ENCODE results near the gene KIAA1614.

KIAA1614 gene

DNA sequence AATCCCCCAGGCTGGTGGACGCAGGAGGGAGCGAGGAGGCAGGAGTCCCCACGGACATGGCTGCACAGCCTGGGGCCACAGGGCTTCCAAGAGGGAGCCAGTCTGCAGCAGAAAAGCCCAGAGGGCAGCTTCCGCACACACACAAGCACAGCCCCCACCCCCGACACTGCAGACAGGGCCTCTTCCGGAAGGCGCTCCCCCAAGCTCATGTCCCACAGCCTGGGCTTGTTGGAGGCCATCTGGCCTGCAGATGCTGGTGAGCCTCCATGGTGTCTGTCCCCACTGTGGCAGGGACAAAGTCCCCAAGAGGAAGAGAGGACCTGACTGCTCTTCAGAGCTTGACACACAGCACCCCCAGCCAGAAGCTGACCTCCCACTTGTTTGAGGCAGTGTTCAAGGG, 13.4 kb upstream of the KIAA1614 start:
- TF ChIP-seq, protein P1, sequence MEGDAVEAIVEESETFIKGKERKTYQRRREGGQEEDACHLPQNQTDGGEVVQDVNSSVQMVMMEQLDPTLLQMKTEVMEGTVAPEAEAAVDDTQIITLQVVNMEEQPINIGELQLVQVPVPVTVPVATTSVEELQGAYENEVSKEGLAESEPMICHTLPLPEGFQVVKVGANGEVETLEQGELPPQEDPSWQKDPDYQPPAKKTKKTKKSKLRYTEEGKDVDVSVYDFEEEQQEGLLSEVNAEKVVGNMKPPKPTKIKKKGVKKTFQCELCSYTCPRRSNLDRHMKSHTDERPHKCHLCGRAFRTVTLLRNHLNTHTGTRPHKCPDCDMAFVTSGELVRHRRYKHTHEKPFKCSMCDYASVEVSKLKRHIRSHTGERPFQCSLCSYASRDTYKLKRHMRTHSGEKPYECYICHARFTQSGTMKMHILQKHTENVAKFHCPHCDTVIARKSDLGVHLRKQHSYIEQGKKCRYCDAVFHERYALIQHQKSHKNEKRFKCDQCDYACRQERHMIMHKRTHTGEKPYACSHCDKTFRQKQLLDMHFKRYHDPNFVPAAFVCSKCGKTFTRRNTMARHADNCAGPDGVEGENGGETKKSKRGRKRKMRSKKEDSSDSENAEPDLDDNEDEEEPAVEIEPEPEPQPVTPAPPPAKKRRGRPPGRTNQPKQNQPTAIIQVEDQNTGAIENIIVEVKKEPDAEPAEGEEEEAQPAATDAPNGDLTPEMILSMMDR (IDR thresholded peaks at IDR 0.05; ENCODE audit: control insufficient read depth, extremely low read depth, insufficient read depth), result no peak
- no peak overlapping the region for H3K4me3 ChIP-seq (ENCODE audit: low read depth, low read length)
- no peak for DNase-seq (ENCODE audit: low read depth)

DNA sequence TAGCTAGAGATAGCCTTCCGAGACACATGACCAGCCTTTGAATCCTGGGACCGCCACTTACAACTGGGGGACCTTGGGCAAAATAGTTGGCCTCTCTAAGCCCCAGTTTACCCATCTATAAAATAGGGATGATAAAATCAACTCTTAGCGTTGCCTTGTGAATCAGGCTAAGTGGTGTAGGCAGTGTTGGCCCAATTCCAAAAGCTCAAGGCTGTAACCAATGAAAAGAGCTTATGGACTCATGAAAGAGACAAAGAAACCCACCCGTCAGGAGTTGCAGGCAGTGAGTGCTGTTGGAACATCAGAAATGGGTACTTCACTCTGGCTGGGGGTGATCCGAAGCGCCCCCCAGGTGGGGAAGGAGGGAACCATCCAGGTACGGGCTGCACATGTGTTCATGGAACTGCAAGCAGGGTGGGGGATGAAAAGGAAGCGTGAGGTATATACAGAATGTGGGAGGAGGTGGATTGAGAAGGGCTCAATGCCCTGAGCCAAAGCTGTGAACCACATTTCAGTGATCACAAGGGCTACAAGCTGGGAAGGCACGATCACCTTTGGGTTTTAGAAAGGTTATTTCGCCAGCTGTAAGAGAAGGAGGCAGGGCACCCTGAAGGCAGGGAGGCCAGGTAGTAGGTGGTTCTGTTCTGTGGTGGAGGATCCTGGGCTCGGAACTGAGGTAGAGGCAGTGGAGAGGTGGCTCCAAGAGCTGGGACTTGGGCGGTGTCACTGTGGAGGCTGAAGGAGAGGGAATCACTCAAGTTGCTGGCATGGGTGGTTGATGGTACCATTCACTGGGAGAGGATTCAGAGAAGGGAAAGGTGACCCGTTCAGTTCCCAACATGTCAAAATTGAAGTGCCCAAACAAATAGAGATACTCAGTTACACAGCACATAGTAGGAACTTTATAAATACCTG, 11.4 kb upstream of the KIAA1614 start:
- DNase-seq (ENCODE audit: low read depth), result no peak
- TF ChIP-seq, protein P1 (IDR thresholded peaks at IDR 0.05; ENCODE audit: control insufficient read depth, extremely low read depth, insufficient read depth), result no peak
- H3K4me3 ChIP-seq (ENCODE audit: low read depth, low read length), result no peak overlapping the region

DNA sequence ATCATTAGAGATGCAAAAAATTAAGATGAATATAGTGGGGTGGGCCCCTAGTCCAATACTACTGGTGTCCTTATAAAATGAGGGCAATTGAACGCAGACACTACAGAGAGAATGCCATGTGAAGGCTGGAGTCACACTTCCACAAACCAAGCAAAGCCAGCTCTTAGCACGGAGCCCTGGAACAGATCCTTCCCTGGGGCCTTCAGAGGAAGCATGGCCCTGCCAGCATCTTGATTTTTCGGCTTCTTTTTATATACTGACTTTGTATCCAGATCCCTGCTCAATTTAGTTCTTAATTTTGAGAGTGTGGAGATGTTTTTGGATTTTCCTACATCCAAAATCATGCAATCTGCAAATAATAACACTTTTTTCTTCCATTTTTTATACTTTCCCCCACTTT, 10.2 kb upstream of the KIAA1614 start:
- no peak for DNase-seq (ENCODE audit: low read depth)
- TF ChIP-seq, protein P1 (IDR thresholded peaks at IDR 0.05; ENCODE audit: control insufficient read depth, extremely low read depth, insufficient read depth), result no peak
- H3K4me3 ChIP-seq (ENCODE audit: low read depth, low read length), result no peak overlapping the region

DNA sequence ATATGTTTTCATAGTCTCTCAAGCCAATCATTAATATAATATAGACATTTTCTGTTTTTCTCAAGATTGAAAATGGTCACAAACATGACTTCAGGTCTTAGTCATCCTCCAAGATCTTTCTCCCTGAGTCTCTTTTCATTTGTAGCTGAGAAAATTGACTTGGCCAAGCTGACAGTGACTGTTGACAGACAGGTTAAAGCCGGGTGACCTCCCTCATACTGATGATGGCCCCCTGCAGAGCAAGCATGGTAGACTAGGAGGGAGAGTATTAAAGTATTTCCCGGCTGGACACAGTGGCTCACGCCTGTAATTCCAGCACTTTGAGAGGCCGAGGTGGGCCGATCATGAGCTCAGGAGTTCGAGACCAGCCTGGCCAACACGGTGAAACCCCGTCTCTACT, 6.8 kb upstream of the KIAA1614 start:
- TF ChIP-seq, protein P1 (IDR thresholded peaks at IDR 0.05; ENCODE audit: control insufficient read depth, extremely low read depth, insufficient read depth), result no peak
- no peak for DNase-seq (ENCODE audit: low read depth)

DNA sequence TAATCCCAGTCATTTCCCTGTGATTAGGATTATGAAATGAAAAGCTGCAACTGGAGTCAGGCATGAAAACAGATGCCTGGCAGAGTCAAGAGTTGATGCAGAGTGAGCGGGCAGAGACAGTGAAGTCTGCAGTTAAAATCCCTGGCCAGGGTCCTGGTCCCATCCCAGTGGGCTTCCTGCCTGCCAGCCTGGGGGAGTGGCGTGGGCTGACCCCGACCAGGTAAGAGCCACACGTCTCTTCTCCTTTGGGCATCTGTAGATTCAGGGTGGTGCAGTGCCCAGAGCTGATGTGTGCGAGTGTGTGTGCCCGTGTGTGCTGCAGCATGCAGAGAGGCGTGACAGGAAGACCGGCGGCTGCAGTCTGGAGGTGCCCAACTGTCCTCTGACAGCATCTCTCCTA, 6.2 kb upstream of the KIAA1614 start:
- no peak overlapping the region for H3K4me3 ChIP-seq (ENCODE audit: low read depth, low read length)
- TF ChIP-seq, protein P1 (IDR thresholded peaks at IDR 0.05; ENCODE audit: control insufficient read depth, extremely low read depth, insufficient read depth), result no peak
- DNase-seq (ENCODE audit: low read depth), result no peak

More for the DNA sequence above, 6.8 kb upstream of the KIAA1614 start:
- no peak overlapping the region for H3K4me3 ChIP-seq (ENCODE audit: low read depth, low read length)

DNA sequence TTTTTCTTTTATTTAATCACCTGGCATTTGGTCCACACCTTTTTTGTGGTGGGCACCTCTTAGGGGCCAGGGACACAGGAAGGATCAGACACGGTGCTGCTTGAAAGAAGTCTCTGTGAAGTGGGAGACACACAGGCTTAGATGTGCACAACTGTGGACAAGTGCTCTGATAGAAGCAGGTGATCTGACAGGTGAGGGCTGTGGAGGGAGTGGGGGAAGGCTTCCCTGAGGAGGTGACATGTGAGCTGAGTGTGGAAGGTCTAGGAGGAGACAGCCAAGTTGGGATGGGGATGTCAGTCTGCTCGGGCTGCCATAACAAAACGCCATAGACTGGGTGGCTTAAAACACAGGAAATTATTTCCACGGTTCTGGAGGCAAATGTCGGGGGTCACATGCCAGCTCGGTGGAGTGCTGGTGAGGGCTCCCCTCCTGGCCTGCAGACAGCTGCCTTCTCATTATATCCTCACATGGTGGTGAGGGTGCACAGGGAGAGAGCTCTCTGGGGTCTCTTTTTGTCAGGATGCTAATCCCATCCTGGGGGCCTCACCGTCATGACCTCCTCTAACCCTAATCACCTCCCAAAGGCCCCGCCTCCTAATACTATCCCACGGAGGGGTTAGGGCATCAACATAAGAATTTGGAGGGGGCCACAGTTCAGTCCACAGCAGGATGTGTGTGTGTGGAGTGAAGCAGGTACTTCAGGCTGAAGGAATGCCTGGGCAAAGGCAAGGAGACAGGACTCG, 5.2 kb upstream of the KIAA1614 start:
- no peak overlapping the region for H3K4me3 ChIP-seq (ENCODE audit: low read depth, low read length)
- TF ChIP-seq, protein P1 (IDR thresholded peaks at IDR 0.05; ENCODE audit: control insufficient read depth, extremely low read depth, insufficient read depth), result no peak
- DNase-seq (ENCODE audit: low read depth), result no peak

Data from LNCaP clone FGC (cell line).